Heart left ventricle (tissue), 16 donors: ENCODE data around the gene CNPY4. TPM values are rescaled to one million over a fixed set of nuclear protein-coding genes. Genes with fewer than 3 reads are reported as not detected.

ENCODE experiments used
- ATAC-seq, 4 donors: fragments of 200-7000 bp; cut with Tn5 transposase; one replicate each; pipeline ENCODE4 v1.9.1; 2020 to 2022; ENCODE audit warnings: moderate library complexity in 4 of 4, mild to moderate bottlenecking in 3 of 4, moderate number of reproducible peaks in 1 of 4
- DNase-seq, 5 donors: peaks; one replicate each; pipeline ENCODE4 v3.0.0-alpha.2; 2020
- H3K27ac ChIP-seq, 12 donors: fragments of 200-600 bp; sonication (generic) in 4 of 12; one replicate each; pipeline versions ENCODE4 v1.5.0 to v1.8.0; 2016 to 2022; ENCODE audit warnings: mild to moderate bottlenecking in 2 of 12
- H3K27me3 ChIP-seq, 9 donors: fragments of 200-600 bp; sonication (generic) in 2 of 9; one replicate each; pipeline versions ENCODE4 v1.5.1 to v1.8.0; 2016 to 2022; ENCODE audit warnings: mild to moderate bottlenecking in 3 of 9
- H3K36me3 ChIP-seq, 9 donors: fragments of 200-600 bp; sonication (generic) in 2 of 9; one replicate each; pipeline versions ENCODE4 v1.5.0 to v1.8.0; 2018 to 2022; ENCODE audit warnings: mild to moderate bottlenecking in 2 of 9
- H3K4me1 ChIP-seq, 12 donors: fragments of 200-600 bp; sonication (generic) in 4 of 12; one replicate each; pipeline versions ENCODE4 v1.5.0 to v1.8.0; 2016 to 2022; ENCODE audit warnings: mild to moderate bottlenecking in 3 of 12
- H3K4me3 ChIP-seq, 12 donors: fragments of 200-600 bp; sonication (generic) in 4 of 12; one replicate each; pipeline versions ENCODE4 v1.5.0 to v1.8.0; 2017 to 2022; ENCODE audit warnings: mild to moderate bottlenecking in 9 of 12, moderate library complexity in 4 of 12
- H3K9me3 ChIP-seq, 12 donors: fragments of 200-600 bp; sonication (generic) in 4 of 12; one replicate each; pipeline versions ENCODE4 v1.5.0 to v1.8.0; 2016 to 2022; ENCODE audit warnings: mild to moderate bottlenecking in 1 of 12
- POLR2A ChIP-seq, 2 donors: fragments of 450-650 bp; IDR thresholded peaks; one replicate each; pipeline ENCODE4 v1.6.1; 2017; ENCODE audit warnings: antibody characterized with exemption in 2 of 2, mild to moderate bottlenecking in 2 of 2, moderate library complexity in 2 of 2
- WGBS, 4 donors: extraction: QIAGEN DNeasy Blood & Tissue Kit in 2 of 4; methylation state at CpG; one replicate each; pipeline versions ENCODE4 v1.1.5 to v1.1.7; 2013 to 2018; 5-methylcytosine and 5-hydroxymethylcytosine counted together
- intact Hi-C, 10 donors: fragments of 100-400 bp; cut with DNase I; formaldehyde crosslinking; loops; one replicate each; pipeline versions ENCODE4 v1.11.1 to v1.14.2; 2022
- polyA plus RNA-seq, 2 donors: library from polyadenylated mRNA; stranded (reverse); fragments of 200-250 nt; gene quantifications; one replicate each; pipeline ENCODE4 v1.2.3, GENCODE V29; 2013
- total RNA-seq, 9 donors: library from RNA; depleted of rRNA in 2 of 9; stranded (reverse); fragments of >200 nt in 2 of 9; fragmentation: NEBNext Ultra II Directional in 3 of 9; extraction: Animal tissue kit (Norgen Biotek cat#: 25700) in 3 of 9; gene quantifications; one replicate each; pipeline versions ENCODE4 v1.1.0 to v1.2.4, GENCODE V29; 2016 to 2023
- TF ChIP-seq, protein P1 (sequence below), 12 donors: fragments of 200-600 bp; sonication (generic) in 4 of 12; IDR thresholded peaks; one replicate each; pipeline versions ENCODE4 v1.5.0 to v1.8.0; 2018 to 2022; ENCODE audit warnings: antibody characterized with exemption in 12 of 12, mild to moderate bottlenecking in 5 of 12
- donor health status: ischemic (EF 13 %, LVEDD 7.1; RV severe dilation, severe dysfunction).
- donor health status: healthy with polysubstance abuse.
- donor health status: DM: no; HTN: yes; CAD: no.
- donor health status: DM: no; HTN: no; CAD: no.
- donor health status: ischemic (EF 25% LVEDD 6.9; RV normal size, moderate dysfunction).
- donor health status: ischemic (EF 25% LVEDD 5.7; RV mildly dilated, moderate dysfunction).
- donor health status: healthy.
- donor health status: DM: yes; HTN: yes; CAD: no.
- donor health status: ischemic (EF 35%, LVEDD 5.7; RV mildly dilated, moderate dysfunction).
- donor health status: nonischemic (EF 11% LVEDD 7.7; RV severe dilation, severe dysfunction).
- donor health status: DM: yes; HTN: yes; CAD: no.
- donor health status: PGD.
- donor health status: ischemic (EF 29% LVEDD 5.4; RV normal size, mild dysfunction).
- donor health status: nonischemic (EF 23%, LVEDD 6.1; RV moderate dilation, normal function).

The CNPY4 gene
- total and polyA plus RNA-seq, 11 donors, result 5.9 to 10.8 (median 8.5) TPM

DNA sequence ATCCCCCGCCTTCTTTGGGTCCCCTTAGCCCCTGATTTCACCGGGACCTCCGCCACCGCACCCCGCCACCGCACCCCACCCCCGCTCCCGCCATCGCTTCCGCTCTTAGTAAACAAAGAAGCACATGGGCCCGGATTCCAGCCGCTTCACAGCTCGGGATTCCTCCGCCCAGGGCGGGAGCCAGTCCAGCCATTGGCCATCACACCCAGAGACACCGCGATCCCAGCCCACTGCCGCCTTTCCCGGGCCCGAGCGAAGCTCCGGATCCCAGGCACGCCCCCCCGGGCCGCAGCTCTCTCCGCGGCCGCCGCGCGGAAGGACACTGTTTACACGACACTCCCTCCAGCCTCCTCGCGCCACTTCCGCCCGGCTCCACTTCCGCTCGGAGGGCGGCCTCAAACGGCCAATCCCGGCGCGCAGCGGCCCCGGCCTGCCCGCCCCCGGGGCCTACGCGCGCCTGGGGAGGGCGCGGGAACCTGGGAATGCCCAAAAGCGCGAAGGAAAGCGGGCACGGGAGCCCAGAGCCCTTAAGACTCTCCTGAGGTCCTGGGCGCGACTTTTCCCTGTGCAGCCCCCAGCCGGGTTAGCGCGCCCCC is 18.9 kb upstream of the CNPY4 start:
- peaks cover 0 to 69% (median 62%) of the 10 kb centered on the region in 9 donors for H3K36me3 ChIP-seq
- H3K4me3 ChIP-seq, result peak overlapping the region; percentile 59 to 93 (median 76)
- TF ChIP-seq POLR2A (IDR thresholded peaks at IDR 0.05), result peak in 1 of 2 donors; percentile 48
- TF ChIP-seq, protein P1, sequence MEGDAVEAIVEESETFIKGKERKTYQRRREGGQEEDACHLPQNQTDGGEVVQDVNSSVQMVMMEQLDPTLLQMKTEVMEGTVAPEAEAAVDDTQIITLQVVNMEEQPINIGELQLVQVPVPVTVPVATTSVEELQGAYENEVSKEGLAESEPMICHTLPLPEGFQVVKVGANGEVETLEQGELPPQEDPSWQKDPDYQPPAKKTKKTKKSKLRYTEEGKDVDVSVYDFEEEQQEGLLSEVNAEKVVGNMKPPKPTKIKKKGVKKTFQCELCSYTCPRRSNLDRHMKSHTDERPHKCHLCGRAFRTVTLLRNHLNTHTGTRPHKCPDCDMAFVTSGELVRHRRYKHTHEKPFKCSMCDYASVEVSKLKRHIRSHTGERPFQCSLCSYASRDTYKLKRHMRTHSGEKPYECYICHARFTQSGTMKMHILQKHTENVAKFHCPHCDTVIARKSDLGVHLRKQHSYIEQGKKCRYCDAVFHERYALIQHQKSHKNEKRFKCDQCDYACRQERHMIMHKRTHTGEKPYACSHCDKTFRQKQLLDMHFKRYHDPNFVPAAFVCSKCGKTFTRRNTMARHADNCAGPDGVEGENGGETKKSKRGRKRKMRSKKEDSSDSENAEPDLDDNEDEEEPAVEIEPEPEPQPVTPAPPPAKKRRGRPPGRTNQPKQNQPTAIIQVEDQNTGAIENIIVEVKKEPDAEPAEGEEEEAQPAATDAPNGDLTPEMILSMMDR (IDR thresholded peaks at IDR 0.05), result no peak
- peaks cover 0 to 28% (median 21%) of the 10 kb centered on the region in 12 donors for H3K4me1 ChIP-seq
- intact Hi-C loops, result loop anchor here in 5 of 10 donors (1.0 to 2.0 kb wide), 6 partner anchors 18 to 52 kb away; partner anchors contain the start of genes CNPY4 (in 3 of the 5), TAF6 (in 3 of the 5), MBLAC1 (in 2 of the 5) and ZSCAN21 (in 2 of the 5)
- ATAC-seq, result peak; percentile 78 to 92 (median 89)
- peak; percentile 95 to 96 (median 95) for DNase-seq
- H3K9me3 ChIP-seq, result no peaks in the 10 kb centered on the region
- WGBS, 4 donors, result 0 to 2% (median 0%) methylated on average over 30 to 61 of the region's 61 CpGs
- H3K27ac ChIP-seq, result peak overlapping the region; percentile 68 to 97 (median 92)
- H3K27me3 ChIP-seq, result no peaks in the 10 kb centered on the region

DNA sequence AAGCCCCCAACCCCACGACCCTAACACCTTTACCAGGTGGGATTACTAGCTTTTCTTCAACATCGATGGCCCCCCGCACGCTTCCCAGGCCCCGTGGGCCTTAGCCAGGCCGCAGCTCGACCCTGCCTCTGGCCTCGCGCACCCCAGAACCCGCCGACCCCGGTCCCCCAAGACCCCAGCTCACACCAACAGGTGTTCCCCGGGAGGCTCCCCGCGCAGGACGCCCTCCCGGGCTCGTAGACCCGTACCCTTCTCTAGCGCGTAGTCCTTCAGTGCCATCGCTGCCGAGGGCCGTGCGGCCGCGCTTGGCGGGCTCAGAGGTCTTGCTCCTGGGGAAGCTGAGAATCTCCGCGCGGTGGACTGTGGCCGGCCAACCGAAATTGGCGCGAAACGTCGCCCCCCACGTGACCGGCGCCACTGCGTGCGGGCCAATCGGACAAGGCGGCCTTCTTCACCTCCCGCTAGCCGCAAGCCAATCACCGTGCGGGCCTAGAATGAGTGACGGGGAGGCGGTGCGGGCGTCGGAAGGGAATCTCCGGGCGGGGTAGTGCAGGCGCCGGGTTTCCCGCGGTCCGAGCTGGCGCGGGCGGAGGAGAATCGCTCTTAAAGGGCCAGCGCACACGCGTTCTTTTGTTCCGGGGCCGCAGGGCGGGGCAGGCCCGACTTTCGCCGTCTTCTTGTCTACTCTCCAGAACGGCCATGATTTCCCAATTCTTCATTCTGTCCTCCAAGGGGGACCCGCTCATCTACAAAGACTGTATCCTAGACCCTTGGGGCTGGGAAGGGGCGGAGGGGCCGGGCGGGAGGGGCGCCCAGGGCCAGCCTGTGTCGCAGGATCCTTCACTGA is 18.2 kb upstream of the CNPY4 start, which contains the start of the genes AP4M1 and MCM7:
TSS of gene AP4M1 (plus strand) at position 628 of the 847 bp plus-strand sequence. CDS start at position 700, 72 bp downstream.
TSS of gene MCM7 (minus strand) at position 382 of the 847 bp plus-strand sequence. CDS start at position 279, 103 bp downstream.
- peaks cover 0 to 67% (median 62%) of the 10 kb centered on the region in 9 donors for H3K36me3 ChIP-seq
- intact Hi-C loops, result loop anchor here in 5 of 10 donors (1.0 to 2.0 kb wide), 5 partner anchors 18 to 52 kb away; partner anchors contain the start of genes CNPY4 (in 3 of the 5), TAF6 (in 3 of the 5), MBLAC1 (in 2 of the 5) and ZSCAN21 (in 2 of the 5)
- 0 to 1% (median 1%) methylated on average over 25 to 80 of the region's 80 CpGs for WGBS, 4 donors

DNA sequence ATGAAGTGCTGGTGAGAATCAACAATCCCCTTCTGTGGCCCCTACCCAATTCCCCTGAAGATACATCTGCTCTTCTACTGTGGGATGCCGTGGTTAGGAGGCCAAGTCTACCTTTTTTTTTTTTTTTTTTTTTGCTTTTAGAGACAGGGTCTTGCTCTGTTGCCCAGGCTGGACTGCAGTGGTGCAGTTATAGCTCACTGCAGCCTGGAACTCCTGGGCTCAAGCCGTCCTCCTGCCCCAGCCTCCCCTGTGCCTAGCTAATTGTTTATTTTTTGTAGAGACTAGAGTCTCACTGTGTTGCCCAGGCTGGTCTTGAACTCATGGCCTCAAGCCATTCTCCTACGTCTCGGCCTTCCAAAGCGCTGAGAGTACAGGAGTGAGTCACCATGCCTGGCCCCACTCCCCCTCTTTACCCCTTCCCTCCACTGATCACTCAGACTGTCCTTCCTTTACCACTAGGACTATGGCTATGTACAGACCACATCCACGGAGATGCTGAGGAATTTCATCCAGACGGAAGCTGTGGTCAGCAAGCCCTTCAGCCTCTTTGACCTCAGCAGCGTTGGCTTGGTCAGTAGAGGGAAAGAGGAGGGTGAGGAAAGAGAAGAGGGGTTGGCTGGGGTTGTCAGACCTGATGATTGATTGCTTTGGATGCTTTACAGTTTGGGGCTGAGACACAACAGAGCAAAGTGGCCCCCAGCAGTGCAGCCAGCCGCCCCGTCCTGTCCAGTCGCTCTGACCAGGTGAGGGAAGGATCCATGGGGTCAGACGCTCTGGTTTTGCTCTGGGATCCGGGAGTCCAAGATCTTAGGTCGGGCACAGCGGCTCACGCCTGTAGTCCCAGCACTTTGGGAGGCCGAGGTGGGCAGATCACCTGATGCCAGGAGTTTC is 16.2 kb upstream of the CNPY4 start:
- ATAC-seq (no peak), DNase-seq (no peak)
- H3K4me3 ChIP-seq, result peak overlapping the region in 1 of 12 donors; percentile 74
- TF ChIP-seq POLR2A (IDR thresholded peaks at IDR 0.05), result no peak
- TF ChIP-seq, protein P1 (IDR thresholded peaks at IDR 0.05), result no peak
- H3K27ac ChIP-seq, result peak overlapping the region in 1 of 12 donors; percentile 92
- intact Hi-C loops, result no loop called here
- WGBS, 4 donors, result 86 to 91% (median 88%) methylated on average over 17 of the region's 17 CpGs
- peaks cover 0 to 66% (median 62%) of the 10 kb centered on the region in 9 donors for H3K36me3 ChIP-seq
- peaks cover 0 to 28% (median 21%) of the 10 kb centered on the region in 12 donors for H3K4me1 ChIP-seq
- H3K27me3 ChIP-seq, result no peaks in the 10 kb centered on the region
- no peaks in the 10 kb centered on the region for H3K9me3 ChIP-seq

More for the DNA sequence above, 18.2 kb upstream of the CNPY4 start, which contains the start of the genes AP4M1 and MCM7:
- peak; percentile 94 to 96 (median 96) for ATAC-seq
- H3K4me3 ChIP-seq, result peak within 1 kb of the TSS; percentile 59 to 93 (median 76)
- DNase-seq, result peak; percentile 99
- H3K4me1 ChIP-seq, result peaks cover 0 to 28% (median 21%) of the 10 kb centered on the region in 12 donors
- H3K27me3 ChIP-seq, result no peaks in the 10 kb centered on the region
- H3K9me3 ChIP-seq, result no peaks in the 10 kb centered on the region
- peak in 1 of 2 donors; percentile 40 for TF ChIP-seq POLR2A (IDR thresholded peaks at IDR 0.05)
- TF ChIP-seq, protein P1 (IDR thresholded peaks at IDR 0.05), result no peak
- H3K27ac ChIP-seq, result peak within 1 kb of the TSS; percentile 81 to 97 (median 93)
